Hepatocyte (in vitro differentiated cells): ENCODE results near the gene ANKRD40. TPM values are rescaled to one million over a fixed set of nuclear protein-coding genes. Genes with fewer than 3 reads are reported as not detected.

Source experiments
- DNase-seq: peaks from one replicate; pipeline ENCODE4 v3.0.0-alpha.2; 2016; ENCODE audit warnings: low spot score
- H2AFZ ChIP-seq: fragments of 200-600 bp; sonication (generic); 2 replicates; pipeline ENCODE4 v1.6.0; 2016; ENCODE audit warnings: antibody characterized with exemption, mild to moderate bottlenecking
- H3K27ac ChIP-seq: fragments of 200-600 bp; sonication (generic); 2 replicates; pipeline ENCODE4 v1.5.1; 2016; ENCODE audit warnings: mild to moderate bottlenecking
- H3K27me3 ChIP-seq: fragments of 200-600 bp; sonication (generic); 2 replicates; pipeline ENCODE4 v1.6.1; 2016
- H3K36me3 ChIP-seq: fragments of 200-600 bp; sonication (generic); replicated peaks from 2 replicates; pipeline ENCODE4 v1.5.1; 2016; ENCODE audit warnings: low read depth; ENCODE audit not compliant: insufficient read depth
- H3K4me1 ChIP-seq: fragments of 200-600 bp; sonication (generic); 2 replicates; pipeline ENCODE4 v1.5.1; 2016; ENCODE audit warnings: mild to moderate bottlenecking, moderate library complexity; ENCODE audit not compliant: insufficient read depth
- H3K4me2 ChIP-seq: fragments of 200-600 bp; sonication (generic); 2 replicates; pipeline ENCODE4 v1.6.0; 2016
- H3K4me3 ChIP-seq: fragments of 200-600 bp; sonication (generic); 2 replicates; pipeline ENCODE4 v1.5.1; 2016; ENCODE audit warnings: mild to moderate bottlenecking
- H3K79me2 ChIP-seq: fragments of 200-600 bp; sonication (generic); 2 replicates; pipeline ENCODE4 v1.6.0; 2017; ENCODE audit warnings: mild to moderate bottlenecking
- H3K9me2 ChIP-seq: fragments of 200-600 bp; sonication (generic); replicated peaks from 2 replicates; pipeline ENCODE4 v1.6.0; 2017; ENCODE audit warnings: mild to moderate bottlenecking; ENCODE audit not compliant: insufficient read depth
- H3K9me3 ChIP-seq: fragments of 200-600 bp; sonication (generic); 2 replicates; pipeline ENCODE4 v1.5.1; 2016; ENCODE audit warnings: low read depth, mild to moderate bottlenecking
- H4K20me1 ChIP-seq: fragments of 200-600 bp; sonication (generic); 2 replicates; pipeline ENCODE4 v1.6.0; 2016; ENCODE audit warnings: mild to moderate bottlenecking; ENCODE audit not compliant: insufficient read depth, poor library complexity, severe bottlenecking
- EZH2 ChIP-seq: fragments of 200-600 bp; sonication (generic); IDR thresholded peaks from 2 replicates; pipeline ENCODE4 v1.6.1; 2016; ENCODE audit warnings: antibody characterized with exemption, mild to moderate bottlenecking, borderline replicate concordance
- EZH2phosphoT487 ChIP-seq: fragments of 200-600 bp; sonication (generic); IDR thresholded peaks from one replicate; pipeline ENCODE4 v1.6.1; 2018; ENCODE audit warnings: antibody characterized with exemption, mild to moderate bottlenecking, low read depth, moderate library complexity; ENCODE audit not compliant: unreplicated experiment, severe bottlenecking
- WGBS: methylation state at CpG from one replicate; pipeline ENCODE4 v1.1.6; 2016; ENCODE audit warnings: low lambda C conversion rate; ENCODE audit errors: missing lambda C conversion rate; 5-methylcytosine and 5-hydroxymethylcytosine counted together
- polyA plus RNA-seq: library from polyadenylated mRNA; unstranded; fragments of >200 nt; fragmentation: Nextera tagmentation; extraction: Ambion mirVana; gene quantifications from 2 replicates; pipeline ENCODE4 v1.2.1, GENCODE V29; 2016
- total RNA-seq: library from RNA; depleted of rRNA; stranded (reverse); fragments of >200 nt; gene quantifications from 2 replicates; pipeline ENCODE4 v1.2.3, GENCODE V29; 2014
- TF ChIP-seq, protein P1 (sequence below): fragments of 200-600 bp; sonication (generic); IDR thresholded peaks from 2 replicates; pipeline ENCODE4 v1.5.1; 2016; ENCODE audit warnings: antibody characterized with exemption, mild to moderate bottlenecking; ENCODE audit not compliant: poor library complexity

ANKRD40 gene
- total and polyA plus RNA-seq, 2 experiments from 2014 or later: 10.3 to 28.1 TPM

DNA sequence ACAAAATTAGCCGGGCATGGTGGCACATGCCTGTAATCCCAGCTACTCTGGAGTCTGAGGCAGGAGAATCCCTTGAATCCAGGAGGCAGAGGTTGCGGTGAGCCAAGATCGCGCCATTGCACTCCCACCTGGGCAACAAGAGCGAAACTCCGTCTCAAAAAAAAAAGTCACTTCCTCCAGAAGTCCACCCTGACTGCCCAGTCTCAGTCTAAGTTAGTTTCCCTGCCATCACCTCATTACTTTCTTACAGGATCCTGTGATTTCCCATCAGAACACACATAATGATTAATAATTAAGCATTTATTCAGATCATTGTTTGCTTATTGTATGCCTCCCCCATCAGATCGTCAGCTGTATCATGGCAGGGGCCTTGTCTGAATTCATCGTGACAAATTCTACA, 41.4 kb downstream of the ANKRD40 start:
- Histone ChIP-seq H3K36me3 (no peaks in the 10 kb centered on the region), H4K20me1 (no peaks in the 10 kb centered on the region), H3K9me3 (no peaks in the 10 kb centered on the region), H3K4me3 (no peak overlapping the region), H2AFZ (no peak overlapping the region), H3K4me2 (no peak overlapping the region), H3K9me2 (no peaks in the 10 kb centered on the region), H3K27ac (no peak overlapping the region), H3K79me2 (no peaks in the 10 kb centered on the region), H3K4me1 (peaks cover 12% of the 10 kb centered on the region), H3K27me3 (no peaks in the 10 kb centered on the region)
- TF ChIP-seq EZH2phosphoT487: no peak
- TF ChIP-seq, protein P1, sequence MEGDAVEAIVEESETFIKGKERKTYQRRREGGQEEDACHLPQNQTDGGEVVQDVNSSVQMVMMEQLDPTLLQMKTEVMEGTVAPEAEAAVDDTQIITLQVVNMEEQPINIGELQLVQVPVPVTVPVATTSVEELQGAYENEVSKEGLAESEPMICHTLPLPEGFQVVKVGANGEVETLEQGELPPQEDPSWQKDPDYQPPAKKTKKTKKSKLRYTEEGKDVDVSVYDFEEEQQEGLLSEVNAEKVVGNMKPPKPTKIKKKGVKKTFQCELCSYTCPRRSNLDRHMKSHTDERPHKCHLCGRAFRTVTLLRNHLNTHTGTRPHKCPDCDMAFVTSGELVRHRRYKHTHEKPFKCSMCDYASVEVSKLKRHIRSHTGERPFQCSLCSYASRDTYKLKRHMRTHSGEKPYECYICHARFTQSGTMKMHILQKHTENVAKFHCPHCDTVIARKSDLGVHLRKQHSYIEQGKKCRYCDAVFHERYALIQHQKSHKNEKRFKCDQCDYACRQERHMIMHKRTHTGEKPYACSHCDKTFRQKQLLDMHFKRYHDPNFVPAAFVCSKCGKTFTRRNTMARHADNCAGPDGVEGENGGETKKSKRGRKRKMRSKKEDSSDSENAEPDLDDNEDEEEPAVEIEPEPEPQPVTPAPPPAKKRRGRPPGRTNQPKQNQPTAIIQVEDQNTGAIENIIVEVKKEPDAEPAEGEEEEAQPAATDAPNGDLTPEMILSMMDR: no peak
- TF ChIP-seq EZH2: no peak
- WGBS: 94% methylated on average over 8 of the region's 8 CpGs
- DNase-seq: no peak

DNA sequence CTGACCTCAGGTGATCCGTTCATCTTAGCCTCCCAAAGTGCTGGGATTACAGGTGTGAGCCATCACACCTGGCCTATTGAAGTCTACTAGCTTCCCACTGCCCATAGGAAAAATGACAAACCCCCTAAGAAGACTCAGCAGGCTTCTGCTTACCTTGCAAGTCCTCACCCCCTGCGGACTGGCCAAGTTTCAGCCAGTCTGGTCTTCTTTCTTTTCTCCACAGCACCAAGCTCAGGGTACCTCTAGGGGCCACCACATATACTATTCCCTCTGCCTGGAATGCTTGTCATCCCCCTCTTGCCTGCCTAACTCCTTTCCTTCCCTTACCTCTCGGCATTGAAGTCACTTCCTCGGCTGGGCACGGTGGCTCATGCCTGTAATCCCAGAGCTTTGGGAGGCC, 41.9 kb downstream of the ANKRD40 start:
- Histone ChIP-seq H3K9me3 (no peaks in the 10 kb centered on the region), H3K4me2 (no peak overlapping the region), H3K79me2 (no peaks in the 10 kb centered on the region), H3K36me3 (no peaks in the 10 kb centered on the region), H3K27me3 (no peaks in the 10 kb centered on the region), H3K27ac (no peak overlapping the region), H2AFZ (no peak overlapping the region), H4K20me1 (no peaks in the 10 kb centered on the region), H3K4me1 (peaks cover 15% of the 10 kb centered on the region), H3K4me3 (no peak overlapping the region), H3K9me2 (no peaks in the 10 kb centered on the region)
- TF ChIP-seq, protein P1: no peak
- TF ChIP-seq EZH2phosphoT487: no peak
- TF ChIP-seq EZH2: no peak
- DNase-seq: no peak
- WGBS: 87% methylated on average over 5 of the region's 5 CpGs

DNA sequence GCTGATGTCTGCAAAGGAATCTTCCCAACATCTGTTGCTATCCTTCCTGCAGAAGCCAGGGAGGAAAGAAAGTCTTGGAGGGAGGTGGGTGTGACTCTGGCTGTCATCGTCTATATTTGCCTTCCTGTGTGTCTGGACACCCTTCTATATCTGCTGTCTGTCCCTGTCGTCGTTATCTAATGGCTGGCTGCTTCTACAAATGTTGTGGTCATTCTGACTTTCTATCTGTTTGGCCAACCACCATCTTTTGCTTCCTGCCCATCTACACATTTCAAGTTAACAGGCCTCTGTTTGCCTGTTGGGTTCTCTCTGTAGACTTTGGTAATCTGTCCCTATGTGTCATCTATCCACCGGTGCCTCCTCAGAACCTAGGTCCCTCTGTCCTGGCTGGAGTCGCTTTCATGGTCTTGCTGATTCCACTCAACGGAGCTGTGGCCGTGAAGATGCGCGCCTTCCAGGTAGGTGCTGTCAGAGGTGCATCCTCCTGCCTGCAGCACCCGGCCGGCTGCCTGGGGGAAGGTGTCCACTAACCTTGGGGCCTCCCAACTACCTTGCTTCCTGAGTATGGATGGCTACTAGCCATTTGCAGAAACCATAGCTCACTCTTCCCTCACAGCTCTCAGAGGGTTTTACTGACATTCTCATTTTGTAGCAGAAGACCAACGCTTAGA, 42.8 kb downstream of the ANKRD40 start:
- no peak overlapping the region for H3K27ac ChIP-seq
- 88% methylated on average over 10 of the region's 12 CpGs for WGBS
- H3K36me3 ChIP-seq: no peaks in the 10 kb centered on the region
- no peak overlapping the region for H3K4me3 ChIP-seq
- no peaks in the 10 kb centered on the region for H3K9me3 ChIP-seq
- TF ChIP-seq, protein P1: no peak
- TF ChIP-seq EZH2phosphoT487 (no peak), EZH2 (no peak)
- peaks cover 21% of the 10 kb centered on the region for H3K4me1 ChIP-seq
- no peaks in the 10 kb centered on the region for H3K9me2 ChIP-seq
- no peak overlapping the region for H2AFZ ChIP-seq
- no peak for DNase-seq
- H3K79me2 ChIP-seq: no peaks in the 10 kb centered on the region
- H4K20me1 ChIP-seq: no peaks in the 10 kb centered on the region
- H3K27me3 ChIP-seq: no peaks in the 10 kb centered on the region
- H3K4me2 ChIP-seq: no peak overlapping the region
